ENCODE measurements around the gene ETFB.

The ETFB gene

DNA sequence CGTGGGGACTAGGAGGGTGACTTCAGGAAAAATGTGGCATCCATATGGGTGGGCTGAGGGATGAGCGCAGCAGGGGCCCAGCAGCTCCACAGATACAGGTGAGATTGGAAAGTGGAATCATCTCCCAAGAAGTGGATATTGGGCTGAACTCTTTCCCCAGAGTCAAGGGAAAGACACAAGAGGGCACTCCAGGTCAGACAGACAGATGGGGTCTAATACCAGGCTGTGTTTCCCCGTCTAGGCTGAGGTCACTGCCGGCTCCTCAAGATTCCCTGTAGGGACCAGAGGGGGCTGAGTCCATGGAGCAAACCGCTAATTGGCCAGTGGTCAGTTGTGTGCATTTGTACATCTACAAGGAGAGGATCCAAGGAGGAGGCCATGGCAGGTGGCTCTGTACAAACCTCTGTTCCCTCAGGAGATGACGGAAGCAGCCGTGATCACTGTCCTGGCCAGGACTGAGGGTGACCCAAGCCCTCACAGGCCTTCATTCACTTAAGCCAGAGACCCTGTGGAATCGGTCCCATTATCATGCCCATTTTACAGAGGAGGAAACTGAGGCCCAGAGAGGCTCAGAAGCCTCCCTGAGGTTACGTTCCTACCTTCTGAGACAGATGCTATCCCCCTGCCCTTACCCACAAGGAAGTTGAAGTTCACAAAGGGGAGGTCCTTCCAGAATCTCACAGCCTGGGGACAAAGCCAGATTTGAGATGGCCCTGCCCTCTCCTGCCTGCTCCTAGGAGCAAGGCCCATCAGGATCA, 69.7 kb downstream of the ETFB start:
- no peak for DNase-seq

DNA sequence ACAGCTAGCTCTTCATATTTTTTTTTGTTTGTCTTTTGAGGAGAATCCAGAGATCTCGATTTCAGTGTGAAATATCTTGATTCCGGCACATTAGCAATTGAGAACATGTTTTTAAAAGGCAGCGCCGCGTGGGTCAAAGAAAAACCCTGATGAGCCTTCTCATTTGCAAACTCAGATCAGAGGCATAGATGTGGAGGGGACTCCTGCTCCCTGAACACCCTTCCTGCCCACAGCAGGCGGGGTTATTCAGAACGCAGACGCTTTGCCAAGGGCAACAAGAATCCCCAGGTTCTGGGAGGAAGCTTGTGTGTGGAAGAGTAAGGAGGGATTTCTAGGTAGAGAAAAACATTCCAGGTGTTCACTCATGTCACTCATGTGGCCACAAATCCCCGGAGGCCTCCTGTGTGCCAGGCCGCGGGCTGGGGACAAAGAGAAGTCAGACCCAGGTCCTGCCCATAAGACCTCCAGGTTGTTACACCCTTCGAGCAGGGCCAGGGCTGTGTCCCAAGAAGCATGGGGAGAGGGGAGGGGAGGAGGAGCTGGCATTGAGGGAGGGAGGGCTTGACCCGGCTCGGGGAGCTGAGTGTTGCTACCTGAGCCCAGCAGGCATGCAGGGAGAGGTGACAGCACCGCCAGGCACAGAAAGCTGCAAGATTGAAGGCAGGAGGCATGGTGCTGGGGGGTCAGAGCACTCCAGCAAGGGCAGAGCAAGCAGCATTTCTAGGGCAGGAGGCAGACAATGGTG, 70.6 kb downstream of the ETFB start:
- DNase-seq: peak; percentile 19
